GM18867 (cell line): ENCODE data around the gene PSMG1.
"Not testable (repeated sequence)": the region's sequence is repeated elsewhere in the genome, so short reads cannot be mapped to it uniquely, and the experiment has no call there.

Source experiments
- ATAC-seq: cut with Tn5 transposase; IDR thresholded peaks from one replicate; pipeline ENCODE4 v1.9.1; 2021; ENCODE audit warnings: mild to moderate bottlenecking, moderate library complexity; ENCODE audit not compliant: unreplicated experiment

PSMG1 gene

GRCh38 chr21:39159342-39160063, 23.7 kb downstream of the PSMG1 start:
- ATAC-seq: no peak

- ATAC-seq: not testable (repeated sequence)
Observed at GRCh38 chr21:39157241-39157640, 26.0 kb downstream of the PSMG1 start.

GRCh38 chr21:39156024-39156423, 27.2 kb downstream of the PSMG1 start:
- no peak for ATAC-seq

GRCh38 chr21:39155578-39155977, 27.7 kb downstream of the PSMG1 start:
- ATAC-seq: no peak

GRCh38 chr21:39153842-39154241, 29.4 kb downstream of the PSMG1 start:
- ATAC-seq: no peak

- no peak for ATAC-seq
Observed at GRCh38 chr21:39153373-39153772, 29.9 kb downstream of the PSMG1 start.

GRCh38 chr21:39152271-39152670, 31.0 kb downstream of the PSMG1 start:
- no peak for ATAC-seq

GRCh38 chr21:39150877-39151276, 32.4 kb downstream of the PSMG1 start:
- ATAC-seq: no peak

GRCh38 chr21:39150316-39150715, 32.9 kb downstream of the PSMG1 start:
- no peak for ATAC-seq

- ATAC-seq: no peak
Observed at GRCh38 chr21:39149882-39150281, 33.4 kb downstream of the PSMG1 start.

GRCh38 chr21:39148975-39149374, 34.3 kb downstream of the PSMG1 start:
- ATAC-seq: no peak

GRCh38 chr21:39144191-39144590, 39.1 kb downstream of the PSMG1 start:
- no peak for ATAC-seq

GRCh38 chr21:39142972-39143371, 40.3 kb downstream of the PSMG1 start:
- no peak for ATAC-seq

GRCh38 chr21:39141502-39141901, 41.7 kb downstream of the PSMG1 start:
- ATAC-seq: no peak

GRCh38 chr21:39137248-39138178, 45.7 kb downstream of the PSMG1 start:
- ATAC-seq: no peak

- ATAC-seq: no peak
Observed at GRCh38 chr21:39136711-39137110, 46.5 kb downstream of the PSMG1 start.

- ATAC-seq: not testable (repeated sequence)
Observed at GRCh38 chr21:39136138-39136537, 47.1 kb downstream of the PSMG1 start.

GRCh38 chr21:39134288-39134810, 48.9 kb downstream of the PSMG1 start:
- ATAC-seq: no peak

- no peak for ATAC-seq
Observed at GRCh38 chr21:39132248-39132647, 51.0 kb downstream of the PSMG1 start.

- no peak for ATAC-seq
Observed at GRCh38 chr21:39131791-39132190, 51.5 kb downstream of the PSMG1 start.

GRCh38 chr21:39127506-39127905, 55.7 kb downstream of the PSMG1 start:
- ATAC-seq: no peak

- ATAC-seq: no peak
Observed at GRCh38 chr21:39126486-39126806, 56.8 kb downstream of the PSMG1 start.
